ENCODE results near the gene NRARP.
A peak's percentile ranks its signal among the peaks of the same experiment; 100 is the strongest.

The NRARP gene

GRCh38 chr9:137276473-137277328 is 25.4 kb downstream of the NRARP start:
- peak; percentile 63 for DNase-seq (ENCODE audit: low read depth)

- no peak for DNase-seq (ENCODE audit: low read depth)
These were observed 26.2 kb downstream of the NRARP start for GRCh38 chr9:137275588-137276472.

- DNase-seq (ENCODE audit: low read depth), result no peak
These were observed 26.9 kb downstream of the NRARP start for GRCh38 chr9:137275203-137275587.

DNA sequence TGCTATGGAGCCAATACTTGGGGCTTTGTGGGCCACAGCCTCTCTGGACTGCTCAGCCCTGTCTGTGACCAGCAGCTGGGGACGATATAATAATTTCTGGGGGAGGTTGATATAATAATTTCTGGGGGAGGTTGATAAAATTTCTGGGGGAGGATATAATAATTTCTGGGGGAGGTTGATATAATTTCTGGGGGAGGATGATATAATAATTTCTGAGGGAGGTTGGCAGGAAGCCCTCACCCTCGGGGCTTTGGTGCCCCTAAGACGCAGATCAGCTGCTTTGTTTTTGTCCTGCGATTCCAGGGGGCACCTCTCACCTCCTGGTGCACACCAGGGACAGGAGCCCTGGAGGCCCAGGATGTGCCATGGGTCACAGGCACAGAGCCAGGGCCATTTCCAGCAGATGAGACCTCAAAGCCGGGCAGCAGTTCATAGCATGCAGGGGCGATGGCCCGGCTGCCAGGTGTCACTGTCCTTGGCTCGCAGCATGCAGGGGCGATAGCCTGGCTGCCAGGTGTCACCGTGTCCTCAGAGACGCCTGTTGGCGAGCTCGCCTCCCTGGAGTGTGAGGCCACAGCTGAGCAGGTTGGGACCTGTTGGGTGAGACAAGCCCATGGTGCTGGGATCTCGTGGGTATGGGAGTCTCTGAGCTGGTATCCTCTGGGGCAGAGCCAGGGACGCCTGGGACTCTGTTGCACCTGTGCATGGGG is 28.3 kb downstream of the NRARP start:
- no peak for DNase-seq (ENCODE audit: low read depth)

DNA sequence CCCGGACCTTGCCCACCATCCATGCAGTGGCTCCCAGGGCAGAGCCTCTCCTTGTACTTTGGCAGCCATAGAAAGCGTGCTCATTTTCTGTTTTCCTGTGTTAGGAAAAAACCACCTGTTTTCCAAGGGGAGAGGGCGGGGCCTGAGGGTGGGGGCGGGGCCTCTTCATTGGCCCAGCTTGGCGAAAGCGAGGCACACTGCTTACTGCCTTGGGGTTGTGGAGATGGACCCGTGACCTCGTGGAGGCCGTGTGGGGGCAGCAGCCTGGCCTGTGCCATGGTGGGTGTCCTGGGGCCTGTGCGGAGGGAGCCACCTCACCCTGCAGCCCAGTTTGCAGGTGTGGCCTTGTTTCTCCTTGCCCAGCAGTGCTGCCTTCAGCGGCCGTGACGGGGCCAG is 29.0 kb downstream of the NRARP start:
- DNase-seq (ENCODE audit: low read depth), result no peak

DNA sequence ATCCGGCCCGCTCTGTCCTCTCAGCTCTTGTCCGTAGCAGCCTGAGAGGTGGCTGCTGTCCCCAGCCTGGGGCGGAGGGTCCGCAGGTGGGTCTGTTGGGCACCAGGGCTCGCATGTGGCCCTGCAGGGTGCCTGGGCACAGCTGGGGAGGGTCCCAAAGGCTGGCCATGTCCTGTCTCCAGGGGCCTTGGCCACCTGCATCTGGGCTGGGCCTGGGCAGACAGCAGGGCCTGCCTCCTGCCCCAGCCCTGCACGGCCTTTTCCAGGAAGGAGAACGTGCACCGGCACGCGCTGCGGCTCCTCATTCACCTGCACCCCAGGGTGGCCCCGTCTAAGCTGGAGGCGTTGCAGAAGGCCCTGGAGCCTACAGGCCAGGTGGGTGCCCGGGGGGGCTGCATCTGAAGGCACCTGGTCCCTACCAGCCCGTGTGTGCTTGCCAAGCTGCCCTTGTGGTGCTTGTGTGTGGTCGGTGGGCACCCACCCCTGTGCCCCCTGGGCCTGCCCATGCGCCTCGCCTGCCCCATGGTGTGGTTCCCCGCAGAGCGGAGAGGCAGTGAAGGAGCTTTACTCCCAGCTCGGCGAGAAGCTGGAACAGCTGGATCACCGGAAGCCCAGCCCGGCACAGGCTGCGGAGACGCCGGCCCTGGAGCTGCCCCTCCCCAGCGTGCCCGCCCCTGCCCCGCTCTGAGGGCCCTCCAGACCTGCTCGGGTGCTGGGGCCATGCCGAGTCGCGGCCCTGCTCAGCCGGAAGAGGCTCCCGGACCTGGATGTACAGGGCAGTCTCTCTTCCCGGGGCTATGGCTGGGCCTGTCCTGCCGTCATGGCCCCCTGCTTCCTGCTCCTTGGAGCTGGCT is 29.6 kb downstream of the NRARP start:
- no peak for DNase-seq (ENCODE audit: low read depth)

DNA sequence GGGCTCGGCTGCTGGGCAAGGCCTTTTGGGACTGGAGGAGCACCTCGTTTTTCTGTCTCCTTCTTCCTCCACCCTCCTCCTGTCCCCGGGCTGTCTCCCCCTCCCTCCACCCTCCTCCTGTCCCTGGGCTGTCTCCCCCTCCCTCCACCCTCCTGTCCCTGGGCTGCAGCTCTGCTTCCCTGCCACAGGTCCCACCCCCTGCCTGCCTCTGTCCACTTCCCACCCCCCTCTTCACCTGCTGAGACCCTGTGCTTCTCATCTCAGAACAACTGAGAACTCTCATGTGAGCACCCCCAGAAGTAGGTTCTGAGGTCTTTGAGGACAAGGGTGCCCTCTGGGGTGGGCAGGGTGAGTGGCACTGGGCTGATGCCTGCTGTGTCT is 30.4 kb downstream of the NRARP start:
- DNase-seq (ENCODE audit: low read depth), result no peak

GRCh38 chr9:137270929-137271695 is 31.0 kb downstream of the NRARP start:
- DNase-seq (ENCODE audit: low read depth), result no peak

DNA sequence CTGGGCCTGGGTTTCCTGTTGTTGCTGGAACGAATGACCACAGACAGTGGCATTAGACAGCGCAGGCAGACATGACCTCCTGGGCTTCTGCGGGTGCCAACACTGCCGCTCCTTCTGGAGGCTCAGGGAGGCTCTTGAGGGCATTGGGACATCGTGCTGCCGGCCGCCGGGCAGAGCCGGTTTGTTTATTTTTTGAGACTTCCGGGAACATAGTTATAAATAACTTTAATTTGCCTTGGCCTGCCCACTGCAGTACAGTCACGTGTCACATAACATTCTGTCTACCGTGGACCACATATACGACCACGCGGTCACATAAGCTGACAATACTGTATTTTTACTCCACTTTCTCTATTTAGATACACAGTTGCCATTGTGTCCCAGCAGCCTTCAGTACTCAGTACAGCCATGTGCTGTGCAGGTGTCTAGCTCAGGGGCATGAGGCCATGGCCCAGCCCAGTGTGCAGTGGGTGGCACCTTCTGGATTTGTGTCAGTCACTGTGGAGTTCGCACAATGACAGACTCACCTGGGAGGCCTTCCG is 32.8 kb downstream of the NRARP start:
- peak; percentile 91 for DNase-seq (ENCODE audit: low read depth)

DNA sequence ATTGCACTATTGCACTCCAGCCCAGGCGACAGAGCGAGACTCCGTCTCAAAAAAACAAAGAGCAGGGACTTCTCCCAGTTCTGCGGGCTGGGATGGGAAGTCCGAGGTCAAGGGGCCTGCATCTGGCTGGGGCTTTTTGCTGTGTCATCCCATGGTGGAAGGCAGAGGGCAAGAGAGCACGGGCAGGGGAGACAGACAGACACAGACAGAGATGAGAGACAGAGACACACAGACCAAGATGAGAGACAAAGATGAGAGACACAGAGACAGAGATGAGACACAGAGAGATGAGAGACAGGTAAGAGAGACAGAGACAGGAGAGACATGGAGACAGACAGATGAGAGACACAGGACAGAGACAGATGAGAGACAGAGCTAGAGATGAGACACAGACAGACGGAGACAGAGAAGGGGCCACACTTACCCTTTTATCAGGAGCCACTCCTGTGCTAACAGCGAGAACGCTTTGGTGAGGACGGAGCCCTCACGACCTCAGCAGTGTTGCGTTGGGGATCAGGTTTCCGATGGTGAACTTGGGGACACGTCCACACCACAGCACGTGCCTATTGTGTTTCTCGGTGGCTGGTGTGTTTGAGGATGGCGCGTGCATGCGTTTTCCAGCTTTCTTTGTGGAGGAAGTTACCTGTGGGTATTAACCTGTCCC is 33.4 kb downstream of the NRARP start:
- no peak for DNase-seq (ENCODE audit: low read depth)

- DNase-seq (ENCODE audit: low read depth), result no peak
These were observed 34.1 kb downstream of the NRARP start for GRCh38 chr9:137267933-137268355.

DNA sequence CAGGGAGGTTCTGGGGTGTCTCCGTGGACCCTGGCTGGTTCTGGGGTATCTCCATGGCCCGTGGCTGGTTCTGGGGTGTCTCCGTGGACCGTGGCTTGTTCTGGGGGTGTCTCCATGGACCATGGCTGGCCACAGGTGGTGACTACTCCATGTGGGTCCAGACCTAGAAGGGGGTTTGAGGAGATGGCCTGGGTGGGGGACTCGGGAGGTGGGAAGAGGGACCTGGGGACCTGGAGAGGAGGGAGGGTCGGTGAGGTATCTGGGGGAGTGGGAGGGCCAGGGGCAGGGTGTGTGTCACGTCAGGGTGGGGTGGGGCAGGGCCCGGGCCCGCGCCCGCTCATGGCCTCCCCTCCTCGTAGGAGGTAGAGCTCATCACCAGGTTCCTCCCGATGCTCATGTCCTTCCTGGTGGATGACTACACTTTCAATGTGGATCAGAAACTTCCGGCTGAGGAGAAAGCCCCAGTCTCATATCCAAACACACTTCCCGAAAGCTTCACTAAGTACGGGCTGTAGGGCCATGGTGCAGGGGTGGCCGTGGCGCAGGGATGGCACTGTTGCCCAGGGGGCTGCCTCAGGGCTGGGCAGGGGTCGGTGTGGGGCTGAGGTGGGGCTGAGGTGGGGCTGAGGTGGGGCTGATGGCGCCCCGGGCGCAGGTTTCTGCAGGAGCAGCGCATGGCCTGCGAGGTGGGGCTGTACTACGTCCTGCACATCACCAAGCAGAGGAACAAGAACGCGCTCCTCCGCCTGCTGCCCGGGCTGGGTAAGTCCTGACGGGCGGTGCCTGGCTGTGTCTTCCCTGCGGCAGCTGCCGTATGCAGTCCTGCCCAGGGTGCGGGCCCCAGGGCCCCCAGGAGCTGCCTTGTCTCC is 35.3 kb downstream of the NRARP start:
- DNase-seq (ENCODE audit: low read depth), result no peak

- no peak for DNase-seq (ENCODE audit: low read depth)
These were observed 35.9 kb downstream of the NRARP start for GRCh38 chr9:137266162-137266527.

- DNase-seq (ENCODE audit: low read depth), result no peak
These were observed 36.4 kb downstream of the NRARP start for GRCh38 chr9:137265496-137266161.

GRCh38 chr9:137264067-137264466 is 38.0 kb downstream of the NRARP start:
- DNase-seq (ENCODE audit: low read depth), result no peak

DNA sequence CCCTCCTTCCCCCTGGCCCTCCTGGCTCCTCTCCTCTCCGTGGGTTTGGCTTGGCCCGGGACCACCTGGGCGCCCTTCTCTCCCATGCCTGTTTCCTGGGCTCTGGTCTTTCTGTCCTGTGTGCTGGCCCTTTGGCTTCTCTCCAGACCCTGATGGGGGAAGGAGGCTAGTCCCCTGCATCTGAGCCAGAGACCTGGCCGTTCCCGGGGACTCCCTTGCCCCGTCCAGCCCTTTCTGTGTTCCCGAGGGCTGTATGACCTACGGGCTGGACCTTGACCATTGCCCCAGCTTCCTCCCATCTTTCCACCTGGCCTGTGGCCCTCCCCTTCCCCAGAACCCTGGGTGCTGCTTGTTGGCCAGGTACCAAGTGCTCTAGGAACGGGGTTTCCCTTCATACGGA is 38.6 kb downstream of the NRARP start:
- DNase-seq (ENCODE audit: low read depth), result no peak

DNA sequence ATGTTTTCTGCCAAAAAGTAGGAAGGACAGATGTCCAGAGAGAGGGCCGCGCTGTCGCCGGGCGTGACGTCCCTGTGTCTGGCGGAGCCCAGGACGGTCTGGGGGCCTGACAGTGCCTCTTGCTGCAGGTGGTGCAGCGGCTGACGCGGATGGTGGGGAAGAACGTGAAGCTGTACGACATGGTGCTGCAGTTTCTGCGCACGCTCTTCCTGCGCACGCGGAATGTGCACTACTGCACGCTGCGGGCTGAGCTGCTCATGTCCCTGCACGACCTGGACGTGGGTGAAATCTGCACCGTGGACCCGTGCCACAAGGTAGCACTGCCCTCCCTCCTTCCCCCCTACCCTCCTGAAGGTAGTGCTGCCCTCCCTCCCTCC is 39.2 kb downstream of the NRARP start:
- DNase-seq (ENCODE audit: low read depth), result no peak

DNA sequence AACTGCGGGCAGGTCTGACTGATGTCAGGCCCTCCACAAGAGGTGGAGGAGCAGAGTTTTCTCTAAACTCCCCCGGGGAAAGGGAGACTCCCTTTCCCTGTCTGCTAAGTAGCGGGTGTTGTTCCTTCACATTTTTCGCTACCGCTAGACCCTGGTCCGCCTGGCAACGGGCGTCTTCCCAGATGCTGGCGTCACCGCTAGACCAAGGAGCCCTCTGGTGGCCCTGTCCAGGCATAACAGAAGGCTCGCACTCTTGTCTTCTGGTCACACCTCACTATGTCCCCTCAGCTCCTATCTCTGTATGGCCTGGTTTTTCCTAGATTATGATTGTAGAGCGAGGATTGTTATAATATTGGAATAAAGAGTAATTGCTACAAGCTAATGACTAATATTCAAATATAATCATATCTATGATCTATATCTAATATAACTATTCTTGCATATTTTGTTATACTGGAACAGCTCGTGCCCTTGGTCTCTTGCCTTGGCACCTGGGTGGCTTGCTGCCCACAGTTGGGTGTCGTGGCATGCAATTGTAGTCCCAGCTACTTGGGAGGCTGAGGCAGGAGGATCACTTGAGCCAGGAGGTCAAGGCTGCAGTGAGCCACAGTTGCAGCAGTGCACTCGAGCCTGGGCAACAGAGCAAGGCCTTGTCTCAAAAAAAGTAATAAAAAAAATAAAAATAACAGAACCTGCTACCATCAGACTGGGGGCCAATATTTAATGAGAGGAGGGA is 39.7 kb downstream of the NRARP start:
- DNase-seq (ENCODE audit: low read depth), result peak; percentile 51

All from fibroblast of gingiva (primary cell).